GM19043 (cell line): ENCODE data around the gene GPR160.
"Not testable (repeated sequence)": the region's sequence is repeated elsewhere in the genome, so short reads cannot be mapped to it uniquely, and the experiment has no call there.

Experiments
- ATAC-seq: cut with Tn5 transposase; IDR thresholded peaks from one replicate; pipeline ENCODE4 v1.9.1; 2021; ENCODE audit warnings: low read depth; ENCODE audit not compliant: unreplicated experiment

Gene GPR160

GRCh38 chr3:170037463-170038433 lies at the start of gene GPR160:
Gene GPR160, plus strand, starts transcription at chr3:170037995. Its CDS starts 45,978 bp downstream, at chr3:170083973.
- peak; percentile 70 for ATAC-seq

- no peak for ATAC-seq
Measured at GRCh38 chr3:169990431-169990830, 47.4 kb upstream of the GPR160 start.

- no peak for ATAC-seq
Measured at GRCh38 chr3:169992156-169992555, 45.6 kb upstream of the GPR160 start.

- ATAC-seq: no peak
Measured at GRCh38 chr3:169992781-169993180, 45.0 kb upstream of the GPR160 start.

- no peak for ATAC-seq
Measured at GRCh38 chr3:169993761-169994160, 44.0 kb upstream of the GPR160 start.

GRCh38 chr3:169996063-169996462 lies 41.7 kb upstream of the GPR160 start:
- ATAC-seq: no peak

GRCh38 chr3:169998668-169999131 lies 39.1 kb upstream of the GPR160 start:
- ATAC-seq: peak; percentile 25

GRCh38 chr3:169999433-169999832 lies 38.4 kb upstream of the GPR160 start:
- ATAC-seq: peak; percentile 89

GRCh38 chr3:170000051-170000450 lies 37.7 kb upstream of the GPR160 start:
- no peak for ATAC-seq

- ATAC-seq: no peak
Measured at GRCh38 chr3:170002231-170002630, 35.6 kb upstream of the GPR160 start.

- no peak for ATAC-seq
Measured at GRCh38 chr3:170002879-170003278, 34.9 kb upstream of the GPR160 start.

GRCh38 chr3:170003881-170004356 lies 33.9 kb upstream of the GPR160 start:
- ATAC-seq: no peak

- peak; percentile 97 for ATAC-seq
Measured at GRCh38 chr3:170007031-170007663, 30.6 kb upstream of the GPR160 start.

- no peak for ATAC-seq
Measured at GRCh38 chr3:170010498-170010897, 27.3 kb upstream of the GPR160 start.

GRCh38 chr3:170012683-170013400 lies 25.0 kb upstream of the GPR160 start:
- no peak for ATAC-seq

- no peak for ATAC-seq
Measured at GRCh38 chr3:170016057-170016456, 21.7 kb upstream of the GPR160 start.

- not testable (repeated sequence) for ATAC-seq
Measured at GRCh38 chr3:170019306-170019705, 18.5 kb upstream of the GPR160 start.

- no peak for ATAC-seq
Measured at GRCh38 chr3:170021083-170021482, 16.7 kb upstream of the GPR160 start.

GRCh38 chr3:170022336-170022735 lies 15.5 kb upstream of the GPR160 start:
- no peak for ATAC-seq

- ATAC-seq: no peak
Measured at GRCh38 chr3:170023165-170023564, 14.6 kb upstream of the GPR160 start.

GRCh38 chr3:170024581-170024980 lies 13.2 kb upstream of the GPR160 start:
- no peak for ATAC-seq
